OCI-LY3 (cell line): ENCODE results near the gene SLC27A5.

Experiments used
- CTCF ChIP-seq: fragments of 200-600, 300-600 bp; sonication (generic); IDR thresholded peaks from 2 replicates; pipeline ENCODE4 v1.5.1; 2014; ENCODE audit warnings: antibody characterized with exemption, low read length, low read depth
- EZH2phosphoT487 ChIP-seq: fragments of 200-600 bp; shearing (Covaris generic); IDR thresholded peaks from 2 replicates; pipeline ENCODE4 v1.6.1; 2018; ENCODE audit warnings: antibody characterized with exemption, mixed run types, low read depth

GRCh38 chr19:58511353-58512208, at the start of gene SLC27A5:
- TF ChIP-seq CTCF = no peak
- TF ChIP-seq EZH2phosphoT487 = no peak
